ENCODE results near the gene SLC6A1. TPM values are rescaled to one million over a fixed set of nuclear protein-coding genes. Genes with fewer than 3 reads are reported as not detected.

The SLC6A1 gene
- total RNA-seq, 6 experiments from 2014 or later: 14.5 to 70.1 (median 37.3) TPM

- peaks cover 0 to 80% (median 40%) of the 10 kb centered on the region in 4 donors for H3K4me1 ChIP-seq
- H3K36me3 ChIP-seq: no peaks in the 10 kb centered on the region
- no peaks in the 10 kb centered on the region for H3K27me3 ChIP-seq
- TF ChIP-seq, protein P1, sequence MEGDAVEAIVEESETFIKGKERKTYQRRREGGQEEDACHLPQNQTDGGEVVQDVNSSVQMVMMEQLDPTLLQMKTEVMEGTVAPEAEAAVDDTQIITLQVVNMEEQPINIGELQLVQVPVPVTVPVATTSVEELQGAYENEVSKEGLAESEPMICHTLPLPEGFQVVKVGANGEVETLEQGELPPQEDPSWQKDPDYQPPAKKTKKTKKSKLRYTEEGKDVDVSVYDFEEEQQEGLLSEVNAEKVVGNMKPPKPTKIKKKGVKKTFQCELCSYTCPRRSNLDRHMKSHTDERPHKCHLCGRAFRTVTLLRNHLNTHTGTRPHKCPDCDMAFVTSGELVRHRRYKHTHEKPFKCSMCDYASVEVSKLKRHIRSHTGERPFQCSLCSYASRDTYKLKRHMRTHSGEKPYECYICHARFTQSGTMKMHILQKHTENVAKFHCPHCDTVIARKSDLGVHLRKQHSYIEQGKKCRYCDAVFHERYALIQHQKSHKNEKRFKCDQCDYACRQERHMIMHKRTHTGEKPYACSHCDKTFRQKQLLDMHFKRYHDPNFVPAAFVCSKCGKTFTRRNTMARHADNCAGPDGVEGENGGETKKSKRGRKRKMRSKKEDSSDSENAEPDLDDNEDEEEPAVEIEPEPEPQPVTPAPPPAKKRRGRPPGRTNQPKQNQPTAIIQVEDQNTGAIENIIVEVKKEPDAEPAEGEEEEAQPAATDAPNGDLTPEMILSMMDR (IDR thresholded peaks at IDR 0.05): no peak
- no peak for TF ChIP-seq POLR2A (IDR thresholded peaks at IDR 0.05)
- no peaks in the 10 kb centered on the region for H3K9me3 ChIP-seq
- H3K27ac ChIP-seq: peak overlapping the region; percentile 75 to 89 (median 84)
- peak; percentile 78 to 92 (median 81) for DNase-seq
- intact Hi-C loops (cut with DNase I): no loop called here
- H3K4me3 ChIP-seq: peak overlapping the region in 2 of 3 donors; percentile 20 to 23
- WGBS (ENCODE audit: insufficient coverage, low coverage, low lambda C conversion rate, missing lambda C conversion rate): 41% methylated on average over 5 of the region's 5 CpGs
- peak; percentile 45 to 75 (median 58) for ATAC-seq
Observed at GRCh38 chr3:11002371-11002807, 9.8 kb downstream of the SLC6A1 start.

DNA sequence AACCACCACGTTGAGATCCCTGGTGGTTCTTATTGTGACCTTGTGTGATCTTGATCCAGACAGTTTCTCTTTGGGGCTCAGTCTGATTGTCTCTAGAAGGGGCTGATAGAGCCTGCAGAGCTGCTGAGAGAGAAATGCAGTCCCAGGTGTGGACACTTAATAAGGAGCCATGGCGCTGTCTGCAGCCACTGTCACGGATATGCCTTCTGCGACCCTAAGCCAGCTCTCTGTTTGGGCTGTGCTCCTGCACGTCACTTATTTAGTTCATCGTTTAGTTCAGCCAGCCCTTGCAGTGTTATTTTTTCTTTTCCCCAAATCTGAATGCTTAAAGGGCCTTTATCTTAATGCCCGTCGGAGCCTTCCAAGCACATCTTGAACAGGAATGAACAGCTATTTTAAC, 12.0 kb downstream of the SLC6A1 start:
- WGBS (ENCODE audit: insufficient coverage, low coverage, low lambda C conversion rate, missing lambda C conversion rate): 59% methylated on average over 8 of the region's 8 CpGs
- H3K4me3 ChIP-seq: no peak overlapping the region
- DNase-seq (no peak), ATAC-seq (no peak)
- no peak for TF ChIP-seq POLR2A (IDR thresholded peaks at IDR 0.05)
- TF ChIP-seq, protein P1 (IDR thresholded peaks at IDR 0.05): no peak
- H3K9me3 ChIP-seq: no peaks in the 10 kb centered on the region
- no peaks in the 10 kb centered on the region for H3K27me3 ChIP-seq
- intact Hi-C loops (cut with DNase I): no loop called here
- peak overlapping the region in 2 of 3 donors; percentile 39 to 84 for H3K27ac ChIP-seq
- no peaks in the 10 kb centered on the region for H3K36me3 ChIP-seq
- peaks cover 0 to 60% (median 29%) of the 10 kb centered on the region in 4 donors for H3K4me1 ChIP-seq

GRCh38 chr3:11005686-11006256, 13.2 kb downstream of the SLC6A1 start:
- TF ChIP-seq, protein P1 (IDR thresholded peaks at IDR 0.05): no peak
- TF ChIP-seq POLR2A (IDR thresholded peaks at IDR 0.05): no peak
- Histone ChIP-seq H3K27ac (peak overlapping the region; percentile 40 to 60 (median 43)), H3K9me3 (no peaks in the 10 kb centered on the region), H3K4me3 (no peak overlapping the region), H3K4me1 (peaks cover 0 to 53% (median 23%) of the 10 kb centered on the region in 4 donors), H3K27me3 (no peaks in the 10 kb centered on the region), H3K36me3 (no peaks in the 10 kb centered on the region)
- intact Hi-C loops (cut with DNase I): no loop called here
- peak; percentile 33 to 56 (median 48) for ATAC-seq
- 63% methylated on average over 6 of the region's 6 CpGs for WGBS (ENCODE audit: insufficient coverage, low coverage, low lambda C conversion rate, missing lambda C conversion rate)
- DNase-seq: no peak

GRCh38 chr3:11006986-11007933, 14.7 kb downstream of the SLC6A1 start:
- no peak for ATAC-seq
- H3K27me3 ChIP-seq: no peaks in the 10 kb centered on the region
- no peaks in the 10 kb centered on the region for H3K36me3 ChIP-seq
- H3K4me1 ChIP-seq: peaks cover 0 to 38% (median 16%) of the 10 kb centered on the region in 4 donors
- intact Hi-C loops (cut with DNase I): no loop called here
- no peak for TF ChIP-seq POLR2A (IDR thresholded peaks at IDR 0.05)
- TF ChIP-seq, protein P1 (IDR thresholded peaks at IDR 0.05): no peak
- no peaks in the 10 kb centered on the region for H3K9me3 ChIP-seq
- no peak overlapping the region for H3K4me3 ChIP-seq
- WGBS (ENCODE audit: insufficient coverage, low coverage, low lambda C conversion rate, missing lambda C conversion rate): 77% methylated on average over 6 of the region's 20 CpGs
- no peak for DNase-seq
- no peak overlapping the region for H3K27ac ChIP-seq
